DOHH2 (cell line): ENCODE data around the gene AKIP1.

ENCODE experiments used
- H3F3A ChIP-seq: fragments of 200-600 bp; sonication (generic), shearing (Covaris generic); 2 replicates; pipeline ENCODE4 v1.6.0; 2016; ENCODE audit warnings: antibody characterized with exemption, mild to moderate bottlenecking; ENCODE audit not compliant: control insufficient read depth, insufficient read depth
- H3K27ac ChIP-seq: fragments of 200-600 bp; sonication (generic); 2 replicates; pipeline ENCODE4 v1.5.1; 2014; ENCODE audit warnings: low read depth, mild to moderate bottlenecking, low read length, moderate library complexity
- H3K27me3 ChIP-seq: fragments of 200-600 bp; sonication (generic); 2 replicates; pipeline ENCODE4 v1.6.1; 2014; ENCODE audit warnings: mild to moderate bottlenecking, low read length, mixed read lengths; ENCODE audit not compliant: control insufficient read depth
- H3K36me3 ChIP-seq: fragments of 200-600 bp; sonication (generic); 2 replicates; pipeline ENCODE4 v1.6.1; 2014; ENCODE audit warnings: mild to moderate bottlenecking, low read length, moderate library complexity, mixed read lengths; ENCODE audit not compliant: control insufficient read depth
- H3K4me1 ChIP-seq: fragments of 200-600 bp; sonication (generic); 2 replicates; pipeline ENCODE4 v1.6.1; 2014; ENCODE audit warnings: mild to moderate bottlenecking, low read length, mixed read lengths; ENCODE audit not compliant: control insufficient read depth
- H3K4me2 ChIP-seq: fragments of 200-600 bp; sonication (generic); 2 replicates; pipeline ENCODE4 v1.6.0; 2014; ENCODE audit warnings: mild to moderate bottlenecking, low read length, moderate library complexity
- H3K4me3 ChIP-seq: fragments of 200-600 bp; sonication (generic); 2 replicates; pipeline ENCODE4 v1.5.1; 2014; ENCODE audit warnings: mild to moderate bottlenecking, low read length, mixed read lengths
- H3K79me2 ChIP-seq: fragments of 200-600 bp; sonication (generic); 2 replicates; pipeline ENCODE4 v1.6.1; 2014; ENCODE audit warnings: mild to moderate bottlenecking, low read length, mixed read lengths; ENCODE audit not compliant: control insufficient read depth
- H3K9me2 ChIP-seq: fragments of 200-600 bp; sonication (generic); replicated peaks from 2 replicates; pipeline ENCODE4 v1.6.1; 2014; ENCODE audit warnings: mild to moderate bottlenecking, low read length, mixed read lengths; ENCODE audit not compliant: control insufficient read depth
- H3K9me3 ChIP-seq: fragments of 200-600 bp; sonication (generic); 2 replicates; pipeline ENCODE4 v1.6.1; 2014; ENCODE audit warnings: antibody characterized with exemption, low read length, mixed read lengths; ENCODE audit not compliant: control insufficient read depth, insufficient read depth
- H4K20me1 ChIP-seq: fragments of 200-600 bp; sonication (generic); 2 replicates; pipeline ENCODE4 v1.6.0; 2014; ENCODE audit warnings: low read depth, mild to moderate bottlenecking, antibody characterized with exemption, low read length, moderate library complexity; ENCODE audit not compliant: control insufficient read depth, insufficient read depth
- CTCF ChIP-seq: fragments of 200-600 bp; sonication (generic); IDR thresholded peaks from one replicate; pipeline ENCODE4 v1.5.1; 2014; ENCODE audit warnings: antibody characterized with exemption, mild to moderate bottlenecking, low read depth, low read length; ENCODE audit not compliant: poor library complexity, severe bottlenecking
- EZH2phosphoT487 ChIP-seq: fragments of 200-600 bp; sonication (generic); IDR thresholded peaks from 2 replicates; pipeline ENCODE4 v1.6.1; 2017; ENCODE audit warnings: borderline replicate concordance, mild to moderate bottlenecking, antibody characterized with exemption, low read length, moderate library complexity, mixed read lengths

The AKIP1 gene

GRCh38 chr11:8937659-8938058 is 26.7 kb downstream of the AKIP1 start:
- no peak overlapping the region for H3K4me3 ChIP-seq
- H3K36me3 ChIP-seq = no peaks in the 10 kb centered on the region
- H3K4me1 ChIP-seq = no peaks in the 10 kb centered on the region
- no peaks in the 10 kb centered on the region for H3K79me2 ChIP-seq
- no peaks in the 10 kb centered on the region for H4K20me1 ChIP-seq
- H3F3A ChIP-seq = no peaks in the 10 kb centered on the region
- no peaks in the 10 kb centered on the region for H3K9me3 ChIP-seq
- no peak for TF ChIP-seq CTCF
- TF ChIP-seq EZH2phosphoT487 = no peak
- no peak overlapping the region for H3K4me2 ChIP-seq
- H3K9me2 ChIP-seq = no peaks in the 10 kb centered on the region
- peaks cover 25% of the 10 kb centered on the region for H3K27me3 ChIP-seq
- H3K27ac ChIP-seq = no peak overlapping the region

GRCh38 chr11:8941341-8942103 is 30.5 kb downstream of the AKIP1 start:
- TF ChIP-seq EZH2phosphoT487 (no peak), CTCF (no peak)
- H3K27me3 ChIP-seq = peaks cover 28% of the 10 kb centered on the region
- H3K9me2 ChIP-seq = no peaks in the 10 kb centered on the region
- no peaks in the 10 kb centered on the region for H3K9me3 ChIP-seq
- no peaks in the 10 kb centered on the region for H4K20me1 ChIP-seq
- H3K79me2 ChIP-seq = no peaks in the 10 kb centered on the region
- H3K4me3 ChIP-seq = no peak overlapping the region
- no peaks in the 10 kb centered on the region for H3K36me3 ChIP-seq
- no peak overlapping the region for H3K4me2 ChIP-seq
- no peak overlapping the region for H3K27ac ChIP-seq
- H3F3A ChIP-seq = no peaks in the 10 kb centered on the region
- no peaks in the 10 kb centered on the region for H3K4me1 ChIP-seq

- H4K20me1 ChIP-seq = no peaks in the 10 kb centered on the region
- H3F3A ChIP-seq = no peaks in the 10 kb centered on the region
Observed at GRCh38 chr11:8942518-8943066, 31.6 kb downstream of the AKIP1 start, which contains the start of gene ASCL3. Gene ASCL3 (minus strand): TSS chr11:8943016. CDS start chr11:8938161, 4,855 bp downstream.

More at GRCh38 chr11:8942518-8943066, 31.6 kb downstream of the AKIP1 start, which contains the start of gene ASCL3:
- Histone ChIP-seq H3K9me3 (no peaks in the 10 kb centered on the region), H3K4me2 (no peak within 1 kb of the TSS), H3K9me2 (no peaks in the 10 kb centered on the region), H3K79me2 (no peaks in the 10 kb centered on the region), H3K4me1 (no peaks in the 10 kb centered on the region), H3K27me3 (peaks cover 28% of the 10 kb centered on the region), H3K36me3 (peaks cover 6% of the 10 kb centered on the region), H3K4me3 (no peak within 1 kb of the TSS), H3K27ac (no peak within 1 kb of the TSS)
- TF ChIP-seq CTCF (no peak), EZH2phosphoT487 (no peak)
